ENCODE measurements around the gene GRID1.
A peak's percentile ranks its signal among the peaks of the same experiment; 100 is the strongest.

Gene GRID1

DNA sequence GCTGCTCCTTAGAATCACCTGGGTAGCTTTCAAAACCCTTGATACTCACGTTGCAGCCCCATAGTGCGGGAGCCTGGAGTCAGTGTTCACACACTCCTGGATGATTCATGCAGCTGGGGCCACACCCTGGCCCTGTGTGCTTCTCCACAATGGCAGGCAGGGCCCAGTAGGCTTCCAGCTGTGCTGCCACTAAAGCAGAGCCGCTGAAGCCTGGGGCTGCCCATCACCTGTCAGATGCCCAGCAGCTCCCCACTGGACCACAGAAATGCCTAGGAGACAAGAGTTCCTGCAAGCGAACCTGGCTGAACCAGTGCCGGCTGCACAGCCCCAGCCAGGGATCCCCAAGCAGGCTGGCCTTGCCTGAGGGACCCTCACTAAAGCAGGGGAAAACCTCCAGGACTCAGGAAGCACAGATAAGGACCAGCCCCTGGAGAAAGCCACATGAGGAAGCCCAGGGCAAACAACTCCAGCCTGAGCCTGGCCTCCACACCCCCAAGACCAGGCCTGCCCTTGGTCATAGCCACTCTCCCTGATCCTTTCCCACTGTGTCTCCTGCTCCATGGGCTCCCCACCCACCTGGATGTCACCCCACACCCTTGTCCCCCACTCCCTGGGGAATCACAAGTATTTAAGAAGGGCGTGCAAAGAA, 111.9 kb downstream of the GRID1 start (continued):
- TF ChIP-seq, protein P1, sequence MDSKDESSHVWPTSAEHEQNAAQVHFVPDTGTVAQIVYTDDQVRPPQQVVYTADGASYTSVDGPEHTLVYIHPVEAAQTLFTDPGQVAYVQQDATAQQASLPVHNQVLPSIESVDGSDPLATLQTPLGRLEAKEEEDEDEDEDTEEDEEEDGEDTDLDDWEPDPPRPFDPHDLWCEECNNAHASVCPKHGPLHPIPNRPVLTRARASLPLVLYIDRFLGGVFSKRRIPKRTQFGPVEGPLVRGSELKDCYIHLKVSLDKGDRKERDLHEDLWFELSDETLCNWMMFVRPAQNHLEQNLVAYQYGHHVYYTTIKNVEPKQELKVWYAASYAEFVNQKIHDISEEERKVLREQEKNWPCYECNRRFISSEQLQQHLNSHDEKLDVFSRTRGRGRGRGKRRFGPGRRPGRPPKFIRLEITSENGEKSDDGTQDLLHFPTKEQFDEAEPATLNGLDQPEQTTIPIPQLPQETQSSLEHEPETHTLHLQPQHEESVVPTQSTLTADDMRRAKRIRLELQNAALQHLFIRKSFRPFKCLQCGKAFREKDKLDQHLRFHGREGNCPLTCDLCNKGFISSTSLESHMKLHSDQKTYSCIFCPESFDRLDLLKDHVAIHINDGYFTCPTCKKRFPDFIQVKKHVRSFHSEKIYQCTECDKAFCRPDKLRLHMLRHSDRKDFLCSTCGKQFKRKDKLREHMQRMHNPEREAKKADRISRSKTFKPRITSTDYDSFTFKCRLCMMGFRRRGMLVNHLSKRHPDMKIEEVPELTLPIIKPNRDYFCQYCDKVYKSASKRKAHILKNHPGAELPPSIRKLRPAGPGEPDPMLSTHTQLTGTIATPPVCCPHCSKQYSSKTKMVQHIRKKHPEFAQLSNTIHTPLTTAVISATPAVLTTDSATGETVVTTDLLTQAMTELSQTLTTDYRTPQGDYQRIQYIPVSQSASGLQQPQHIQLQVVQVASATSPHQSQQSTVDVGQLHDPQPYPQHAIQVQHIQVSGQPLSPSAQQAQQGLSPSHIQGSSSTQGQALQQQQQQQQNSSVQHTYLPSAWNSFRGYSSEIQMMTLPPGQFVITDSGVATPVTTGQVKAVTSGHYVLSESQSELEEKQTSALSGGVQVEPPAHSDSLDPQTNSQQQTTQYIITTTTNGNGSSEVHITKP (tag by site-specific recombination; IDR thresholded peaks at IDR 0.05) = no peak
- TF ChIP-seq ZNF302 (tag by site-specific recombination; IDR thresholded peaks at IDR 0.05; ENCODE audit: low read depth) = no peak
- TF ChIP-seq ZNF707 (tag by site-specific recombination; IDR thresholded peaks at IDR 0.05) = no peak
- TF ChIP-seq ZNF184 (tag by site-specific recombination; IDR thresholded peaks at IDR 0.05) = no peak
- no peak for TF ChIP-seq KLF7 (tag by site-specific recombination; IDR thresholded peaks at IDR 0.05; ENCODE audit: borderline replicate concordance)
- TF ChIP-seq ZNF394 (tag by site-specific recombination; IDR thresholded peaks at IDR 0.05; ENCODE audit: borderline replicate concordance) = peak; percentile 83
- no peak for TF ChIP-seq ZNF664 (tag by site-specific recombination; IDR thresholded peaks at IDR 0.05)
- TF ChIP-seq ZNF76 (tag by site-specific recombination; IDR thresholded peaks at IDR 0.05; ENCODE audit: borderline replicate concordance, low read depth) = no peak
- TF ChIP-seq, protein P2, sequence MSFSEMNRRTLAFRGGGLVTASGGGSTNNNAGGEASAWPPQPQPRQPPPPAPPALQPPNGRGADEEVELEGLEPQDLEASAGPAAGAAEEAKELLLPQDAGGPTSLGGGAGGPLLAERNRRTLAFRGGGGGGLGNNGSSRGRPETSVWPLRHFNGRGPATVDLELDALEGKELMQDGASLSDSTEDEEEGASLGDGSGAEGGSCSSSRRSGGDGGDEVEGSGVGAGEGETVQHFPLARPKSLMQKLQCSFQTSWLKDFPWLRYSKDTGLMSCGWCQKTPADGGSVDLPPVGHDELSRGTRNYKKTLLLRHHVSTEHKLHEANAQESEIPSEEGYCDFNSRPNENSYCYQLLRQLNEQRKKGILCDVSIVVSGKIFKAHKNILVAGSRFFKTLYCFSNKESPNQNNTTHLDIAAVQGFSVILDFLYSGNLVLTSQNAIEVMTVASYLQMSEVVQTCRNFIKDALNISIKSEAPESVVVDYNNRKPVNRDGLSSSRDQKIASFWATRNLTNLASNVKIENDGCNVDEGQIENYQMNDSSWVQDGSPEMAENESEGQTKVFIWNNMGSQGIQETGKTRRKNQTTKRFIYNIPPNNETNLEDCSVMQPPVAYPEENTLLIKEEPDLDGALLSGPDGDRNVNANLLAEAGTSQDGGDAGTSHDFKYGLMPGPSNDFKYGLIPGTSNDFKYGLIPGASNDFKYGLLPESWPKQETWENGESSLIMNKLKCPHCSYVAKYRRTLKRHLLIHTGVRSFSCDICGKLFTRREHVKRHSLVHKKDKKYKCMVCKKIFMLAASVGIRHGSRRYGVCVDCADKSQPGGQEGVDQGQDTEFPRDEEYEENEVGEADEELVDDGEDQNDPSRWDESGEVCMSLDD (tag by site-specific recombination; IDR thresholded peaks at IDR 0.05) = no peak
- no peak for TF ChIP-seq ZFP37 (tag by site-specific recombination; IDR thresholded peaks at IDR 0.05)
- peak; percentile 81 for TF ChIP-seq KLF1 (tag by site-specific recombination; IDR thresholded peaks at IDR 0.05)
- TF ChIP-seq SCRT2 (tag by site-specific recombination; IDR thresholded peaks at IDR 0.05) = no peak
- no peak for TF ChIP-seq PRDM1 (tag by site-specific recombination; IDR thresholded peaks at IDR 0.05)
- TF ChIP-seq ZNF621 (tag by site-specific recombination; IDR thresholded peaks at IDR 0.05) = no peak
- TF ChIP-seq ZSCAN16 (tag by site-specific recombination; IDR thresholded peaks at IDR 0.05) = no peak
- TF ChIP-seq ZNF121 (tag by site-specific recombination; IDR thresholded peaks at IDR 0.05) = no peak
- no peak for TF ChIP-seq ZNF830 (tag by site-specific recombination; IDR thresholded peaks at IDR 0.05; ENCODE audit: low read depth)
- no peak for TF ChIP-seq MZF1 (tag by site-specific recombination; IDR thresholded peaks at IDR 0.05; ENCODE audit: borderline replicate concordance)
- TF ChIP-seq, protein P3, sequence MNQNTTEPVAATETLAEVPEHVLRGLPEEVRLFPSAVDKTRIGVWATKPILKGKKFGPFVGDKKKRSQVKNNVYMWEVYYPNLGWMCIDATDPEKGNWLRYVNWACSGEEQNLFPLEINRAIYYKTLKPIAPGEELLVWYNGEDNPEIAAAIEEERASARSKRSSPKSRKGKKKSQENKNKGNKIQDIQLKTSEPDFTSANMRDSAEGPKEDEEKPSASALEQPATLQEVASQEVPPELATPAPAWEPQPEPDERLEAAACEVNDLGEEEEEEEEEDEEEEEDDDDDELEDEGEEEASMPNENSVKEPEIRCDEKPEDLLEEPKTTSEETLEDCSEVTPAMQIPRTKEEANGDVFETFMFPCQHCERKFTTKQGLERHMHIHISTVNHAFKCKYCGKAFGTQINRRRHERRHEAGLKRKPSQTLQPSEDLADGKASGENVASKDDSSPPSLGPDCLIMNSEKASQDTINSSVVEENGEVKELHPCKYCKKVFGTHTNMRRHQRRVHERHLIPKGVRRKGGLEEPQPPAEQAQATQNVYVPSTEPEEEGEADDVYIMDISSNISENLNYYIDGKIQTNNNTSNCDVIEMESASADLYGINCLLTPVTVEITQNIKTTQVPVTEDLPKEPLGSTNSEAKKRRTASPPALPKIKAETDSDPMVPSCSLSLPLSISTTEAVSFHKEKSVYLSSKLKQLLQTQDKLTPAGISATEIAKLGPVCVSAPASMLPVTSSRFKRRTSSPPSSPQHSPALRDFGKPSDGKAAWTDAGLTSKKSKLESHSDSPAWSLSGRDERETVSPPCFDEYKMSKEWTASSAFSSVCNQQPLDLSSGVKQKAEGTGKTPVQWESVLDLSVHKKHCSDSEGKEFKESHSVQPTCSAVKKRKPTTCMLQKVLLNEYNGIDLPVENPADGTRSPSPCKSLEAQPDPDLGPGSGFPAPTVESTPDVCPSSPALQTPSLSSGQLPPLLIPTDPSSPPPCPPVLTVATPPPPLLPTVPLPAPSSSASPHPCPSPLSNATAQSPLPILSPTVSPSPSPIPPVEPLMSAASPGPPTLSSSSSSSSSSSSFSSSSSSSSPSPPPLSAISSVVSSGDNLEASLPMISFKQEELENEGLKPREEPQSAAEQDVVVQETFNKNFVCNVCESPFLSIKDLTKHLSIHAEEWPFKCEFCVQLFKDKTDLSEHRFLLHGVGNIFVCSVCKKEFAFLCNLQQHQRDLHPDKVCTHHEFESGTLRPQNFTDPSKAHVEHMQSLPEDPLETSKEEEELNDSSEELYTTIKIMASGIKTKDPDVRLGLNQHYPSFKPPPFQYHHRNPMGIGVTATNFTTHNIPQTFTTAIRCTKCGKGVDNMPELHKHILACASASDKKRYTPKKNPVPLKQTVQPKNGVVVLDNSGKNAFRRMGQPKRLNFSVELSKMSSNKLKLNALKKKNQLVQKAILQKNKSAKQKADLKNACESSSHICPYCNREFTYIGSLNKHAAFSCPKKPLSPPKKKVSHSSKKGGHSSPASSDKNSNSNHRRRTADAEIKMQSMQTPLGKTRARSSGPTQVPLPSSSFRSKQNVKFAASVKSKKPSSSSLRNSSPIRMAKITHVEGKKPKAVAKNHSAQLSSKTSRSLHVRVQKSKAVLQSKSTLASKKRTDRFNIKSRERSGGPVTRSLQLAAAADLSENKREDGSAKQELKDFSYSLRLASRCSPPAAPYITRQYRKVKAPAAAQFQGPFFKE (tag by site-specific recombination; IDR thresholded peaks at IDR 0.05; ENCODE audit: borderline replicate concordance) = no peak
- TF ChIP-seq, protein P4, sequence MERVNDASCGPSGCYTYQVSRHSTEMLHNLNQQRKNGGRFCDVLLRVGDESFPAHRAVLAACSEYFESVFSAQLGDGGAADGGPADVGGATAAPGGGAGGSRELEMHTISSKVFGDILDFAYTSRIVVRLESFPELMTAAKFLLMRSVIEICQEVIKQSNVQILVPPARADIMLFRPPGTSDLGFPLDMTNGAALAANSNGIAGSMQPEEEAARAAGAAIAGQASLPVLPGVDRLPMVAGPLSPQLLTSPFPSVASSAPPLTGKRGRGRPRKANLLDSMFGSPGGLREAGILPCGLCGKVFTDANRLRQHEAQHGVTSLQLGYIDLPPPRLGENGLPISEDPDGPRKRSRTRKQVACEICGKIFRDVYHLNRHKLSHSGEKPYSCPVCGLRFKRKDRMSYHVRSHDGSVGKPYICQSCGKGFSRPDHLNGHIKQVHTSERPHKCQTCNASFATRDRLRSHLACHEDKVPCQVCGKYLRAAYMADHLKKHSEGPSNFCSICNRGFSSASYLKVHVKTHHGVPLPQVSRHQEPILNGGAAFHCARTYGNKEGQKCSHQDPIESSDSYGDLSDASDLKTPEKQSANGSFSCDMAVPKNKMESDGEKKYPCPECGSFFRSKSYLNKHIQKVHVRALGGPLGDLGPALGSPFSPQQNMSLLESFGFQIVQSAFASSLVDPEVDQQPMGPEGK (tag by site-specific recombination; IDR thresholded peaks at IDR 0.05) = peak; percentile 49; the same call in 1 of the 2 replicates
- no peak for TF ChIP-seq ZNF416 (tag by site-specific recombination; IDR thresholded peaks at IDR 0.05)
- no peak for TF ChIP-seq OVOL3 (tag by site-specific recombination; IDR thresholded peaks at IDR 0.05)
- TF ChIP-seq ZNF473 (tag by site-specific recombination; IDR thresholded peaks at IDR 0.05) = no peak
- no peak for TF ChIP-seq MEIS1 (CRISPR knock-in tag; IDR thresholded peaks at IDR 0.05; ENCODE audit: borderline replicate concordance)
- TF ChIP-seq KLF8 (tag by site-specific recombination; IDR thresholded peaks at IDR 0.05) = no peak
- no peak for TF ChIP-seq ZNF366 (tag by site-specific recombination; conservative IDR thresholded peaks at IDR 0.05)
